ENCODE measurements around the gene ZNF354B.
"Not testable (repeated sequence)": the region's sequence is repeated elsewhere in the genome, so short reads cannot be mapped to it uniquely, and the experiment has no call there.

The ZNF354B gene

DNA sequence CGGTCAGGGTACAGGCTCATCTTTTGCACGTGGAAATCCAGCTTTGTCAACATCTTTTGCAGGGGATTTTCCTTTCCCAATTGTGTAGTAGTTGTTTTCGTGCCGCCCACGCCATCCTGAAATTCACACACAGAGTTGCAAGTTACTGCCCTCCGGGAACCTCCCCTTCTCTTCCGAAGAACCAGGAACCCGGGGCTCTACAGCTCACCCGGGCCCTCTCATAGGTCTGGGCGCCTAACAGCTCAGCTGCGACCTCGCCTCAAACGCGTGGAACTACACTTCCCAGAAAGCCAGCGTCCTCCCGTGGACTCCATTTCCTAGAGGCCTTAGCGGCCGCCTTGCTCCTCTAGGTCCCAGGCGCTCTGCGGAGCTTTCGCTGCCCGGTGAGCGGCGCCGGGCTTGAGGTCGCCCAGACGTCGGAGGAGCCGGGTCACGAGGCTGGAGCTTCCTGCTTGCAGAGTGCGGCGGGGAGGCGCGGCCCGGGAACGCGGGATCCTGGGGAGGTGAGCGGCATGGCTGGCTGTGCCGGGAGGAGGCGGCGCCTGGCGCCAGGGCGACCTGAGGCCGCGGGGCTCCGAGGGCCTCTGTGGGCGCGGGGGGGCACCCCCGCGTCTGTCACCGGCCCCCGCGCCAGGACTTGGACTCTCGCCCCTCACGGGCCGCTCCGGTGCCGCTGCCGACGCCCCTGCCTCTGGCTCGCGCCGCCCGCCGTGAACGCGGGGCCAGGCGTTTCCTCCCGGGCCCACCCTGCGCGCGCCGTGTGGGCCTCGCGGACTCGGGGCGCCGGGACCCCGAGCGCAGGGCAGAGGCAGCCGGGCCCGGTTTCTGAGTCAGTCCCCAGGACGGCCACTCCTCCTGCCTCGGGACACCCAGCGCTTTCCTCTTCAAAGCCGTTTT is at the start of gene ZNF354B:
ZNF354B (plus strand) TSS at position 329 of the 897 bp plus-strand sequence. CDS start 1,095 bp downstream, outside the sequence.
- DNase-seq (ENCODE audit: low read depth), result peak; percentile 83

DNA sequence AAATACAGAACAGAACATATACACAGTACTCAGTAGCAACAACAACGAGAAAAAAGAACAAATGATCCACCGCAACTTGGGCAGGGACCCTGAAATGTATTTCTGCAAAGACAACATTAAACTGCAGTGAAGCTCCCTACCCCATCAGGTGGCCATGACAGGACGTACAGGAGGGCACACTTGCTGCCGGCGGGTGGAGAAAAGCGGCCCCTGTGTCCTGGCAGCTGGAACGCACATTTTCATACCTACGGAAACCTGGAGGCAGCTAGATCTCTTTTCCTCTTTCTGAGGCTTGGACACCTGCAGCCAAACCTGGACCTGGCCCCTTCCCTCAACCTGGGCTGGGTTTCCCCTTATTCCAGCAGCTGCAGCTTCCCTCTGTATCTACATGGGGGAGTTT is 42.2 kb upstream of the ZNF354B start:
- DNase-seq (ENCODE audit: low read depth), result no peak

DNA sequence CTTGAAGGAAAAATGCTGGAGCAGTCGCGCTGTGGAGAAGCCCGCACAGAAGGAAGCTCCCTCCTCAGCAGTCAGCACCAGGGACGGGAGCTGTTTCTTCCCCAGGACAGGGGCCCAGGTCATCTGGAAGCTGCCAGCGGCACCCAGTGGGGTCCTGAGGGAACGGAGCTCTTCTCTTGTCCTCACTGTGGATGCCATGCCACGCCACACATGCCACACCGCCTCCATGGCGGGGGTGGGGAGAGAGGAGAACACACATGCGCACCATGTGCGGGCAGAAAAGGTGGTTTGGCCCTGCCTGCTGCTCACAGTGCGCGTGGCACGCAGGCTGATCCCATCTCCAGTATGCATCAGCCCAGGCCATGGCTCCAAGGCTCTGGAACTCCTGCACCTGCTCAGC is 41.7 kb upstream of the ZNF354B start:
- no peak for DNase-seq (ENCODE audit: low read depth)

DNA sequence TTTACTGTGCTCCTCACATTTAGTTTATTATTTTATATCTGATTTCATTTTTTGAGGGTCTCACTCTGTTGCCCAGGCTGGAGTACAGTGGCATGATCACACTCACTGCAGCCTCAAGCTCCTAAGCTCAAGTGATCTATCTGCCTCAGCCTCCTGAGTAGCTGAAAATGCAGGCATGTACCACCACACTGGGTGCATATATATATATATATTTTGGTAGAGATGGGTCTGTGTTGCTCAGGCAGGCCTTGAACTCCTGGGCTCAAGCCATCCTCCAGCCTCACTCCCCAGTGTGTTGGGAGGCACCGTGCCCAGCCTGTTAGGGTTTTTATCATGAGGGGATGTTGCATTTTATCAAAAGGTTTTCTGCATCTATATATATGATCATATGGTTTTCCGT is 39.8 kb upstream of the ZNF354B start:
- DNase-seq (ENCODE audit: low read depth), result no peak

DNA sequence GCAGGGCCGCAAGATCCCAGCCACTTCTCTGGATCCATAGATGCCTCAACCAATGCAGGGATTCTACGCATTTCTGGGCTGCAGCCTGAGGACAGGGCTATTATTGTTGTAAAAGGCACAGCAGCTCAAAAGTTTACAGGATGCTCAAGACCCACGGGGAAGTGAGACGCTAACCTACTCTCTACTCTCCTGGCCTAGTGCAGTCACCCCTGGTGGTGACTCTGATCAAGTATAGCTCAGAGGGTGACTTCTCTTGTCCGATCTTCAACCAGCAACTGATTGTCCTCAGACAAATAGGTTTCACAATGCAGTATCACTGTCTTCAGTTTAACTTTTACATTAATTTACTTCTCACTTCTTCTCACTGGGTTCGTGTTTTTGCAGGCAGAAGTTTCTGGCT is 34.3 kb upstream of the ZNF354B start:
- no peak for DNase-seq (ENCODE audit: low read depth)

GRCh38 chr5:178826216-178826615 is 33.5 kb upstream of the ZNF354B start:
- no peak for DNase-seq (ENCODE audit: low read depth)

GRCh38 chr5:178827636-178828035 is 32.1 kb upstream of the ZNF354B start:
- DNase-seq (ENCODE audit: low read depth), result no peak

DNA sequence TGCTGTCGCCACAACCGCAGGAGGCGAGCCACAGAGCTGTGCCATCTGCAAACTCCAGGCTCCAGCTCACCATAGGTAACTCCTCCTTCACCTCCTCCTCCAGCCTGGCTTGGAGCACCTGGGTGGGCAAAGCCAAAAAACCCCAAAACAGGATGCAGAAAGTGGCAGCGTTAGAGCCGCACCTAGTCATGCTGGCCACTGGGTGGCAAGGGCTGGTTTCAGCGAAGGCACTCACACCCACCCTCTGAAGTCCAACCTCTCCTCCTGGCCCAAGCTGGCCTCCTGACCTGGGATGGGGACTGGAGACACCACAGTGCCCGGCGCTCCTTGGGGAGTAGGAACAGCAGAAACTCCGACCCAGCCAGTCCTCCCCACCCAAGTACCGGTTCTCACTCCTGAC is 28.7 kb upstream of the ZNF354B start:
- DNase-seq (ENCODE audit: low read depth), result no peak

DNA sequence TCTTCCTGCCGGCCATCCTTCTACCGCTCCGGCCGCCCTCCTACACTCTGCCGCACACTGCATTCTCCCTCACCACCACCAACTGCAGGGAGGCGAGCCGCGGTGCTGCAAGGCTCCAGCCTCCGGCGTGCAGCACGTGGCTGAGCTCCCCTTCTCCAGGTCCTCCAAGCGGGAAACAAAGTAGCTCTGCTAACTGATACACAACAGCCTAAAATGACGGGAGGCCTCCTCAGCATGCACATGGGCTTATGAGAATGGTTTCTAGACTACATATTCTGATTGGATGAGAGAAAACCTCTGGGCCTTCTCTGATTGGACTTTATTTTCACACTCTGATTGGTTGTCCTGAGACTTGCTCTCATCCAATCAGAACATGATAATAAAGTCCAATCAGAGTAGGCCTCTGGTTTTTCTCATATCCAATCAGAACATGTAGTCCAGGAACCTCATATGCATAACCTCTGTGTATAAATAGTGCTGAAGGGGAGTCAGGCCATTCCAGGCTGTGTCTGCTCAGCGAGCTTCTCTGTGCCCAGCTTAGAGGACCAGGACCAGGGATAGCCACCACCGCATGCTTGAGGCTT is 27.0 kb upstream of the ZNF354B start:
- no peak for DNase-seq (ENCODE audit: low read depth)

GRCh38 chr5:178836628-178837027 is 23.1 kb upstream of the ZNF354B start:
- no peak for DNase-seq (ENCODE audit: low read depth)

GRCh38 chr5:178838695-178839318 is 20.9 kb upstream of the ZNF354B start:
- DNase-seq (ENCODE audit: low read depth), result not testable (repeated sequence)

- peak; percentile 6 for DNase-seq (ENCODE audit: low read depth)
These were observed 20.4 kb upstream of the ZNF354B start for GRCh38 chr5:178839319-178839704.

DNA sequence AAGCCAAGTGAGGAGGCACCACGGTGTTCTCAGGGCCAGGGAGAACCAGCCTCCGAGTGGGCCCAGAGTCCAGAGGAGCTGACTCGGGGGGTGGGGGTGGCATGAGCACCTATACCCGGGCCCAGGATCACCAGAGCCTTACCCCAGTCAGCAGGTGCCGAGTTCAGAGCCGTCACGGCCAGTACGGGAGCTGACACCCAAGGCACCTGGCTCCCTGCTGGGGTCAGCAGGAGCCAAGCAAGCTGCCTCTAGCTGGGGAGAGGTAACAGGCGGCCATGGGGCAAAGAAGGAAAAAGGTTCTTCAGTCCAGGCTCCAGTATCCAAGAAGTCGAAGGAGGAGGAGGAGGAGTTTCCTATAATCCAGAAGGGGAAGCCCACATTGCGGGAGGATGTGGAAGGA is 19.4 kb upstream of the ZNF354B start:
- not testable (repeated sequence) for DNase-seq (ENCODE audit: low read depth)

- no peak for DNase-seq (ENCODE audit: low read depth)
These were observed 10.4 kb upstream of the ZNF354B start for GRCh38 chr5:178849316-178849715.

DNA sequence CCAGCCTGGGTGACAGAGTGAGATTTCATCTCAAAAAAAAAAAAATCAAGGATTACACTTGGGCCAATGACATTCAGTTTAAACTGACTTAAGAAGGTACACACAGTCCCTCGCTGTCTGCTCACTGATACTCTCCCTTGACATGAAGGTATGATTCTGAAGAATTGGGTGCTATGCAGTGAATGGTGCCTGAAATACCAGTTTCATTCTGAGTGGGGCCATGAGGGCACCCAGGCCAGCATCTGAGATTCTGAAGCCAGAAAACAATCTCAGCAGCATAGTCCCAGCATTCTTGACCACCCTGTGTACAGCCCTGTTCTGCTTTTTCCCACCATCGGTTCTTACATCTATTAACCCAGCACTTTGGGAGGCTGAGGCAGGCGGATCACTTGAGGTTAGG is 7.8 kb upstream of the ZNF354B start:
- no peak for DNase-seq (ENCODE audit: low read depth)

DNA sequence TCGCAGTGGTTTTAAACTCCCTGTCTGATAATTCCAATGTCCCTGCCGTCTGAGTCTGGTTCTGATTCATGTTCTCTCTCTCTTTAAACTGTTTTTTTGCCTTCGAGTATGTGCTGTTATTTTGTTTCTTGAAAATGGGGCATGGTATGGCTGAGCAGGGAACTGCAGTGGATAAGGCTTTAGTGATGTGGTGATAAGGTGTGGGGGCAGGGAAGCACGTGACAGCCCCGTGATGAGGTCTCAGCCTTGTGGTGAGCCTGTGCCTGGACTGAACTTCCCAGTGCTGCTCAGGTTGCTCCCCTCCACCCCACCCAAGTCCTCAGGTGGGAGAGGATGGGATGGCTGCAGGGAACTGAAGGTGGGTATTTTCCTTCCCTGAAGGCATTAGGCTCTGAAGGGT is 5.5 kb upstream of the ZNF354B start:
- DNase-seq (ENCODE audit: low read depth), result no peak

- DNase-seq (ENCODE audit: low read depth), result not testable (repeated sequence)
These were observed 862 bp downstream of the ZNF354B start for GRCh38 chr5:178860615-178861014.

- no peak for DNase-seq (ENCODE audit: low read depth)
These were observed 1.9 kb downstream of the ZNF354B start for GRCh38 chr5:178861627-178862026.

GRCh38 chr5:178866946-178867345 is 7.2 kb downstream of the ZNF354B start:
- DNase-seq (ENCODE audit: low read depth), result no peak

- DNase-seq (ENCODE audit: low read depth), result no peak
These were observed 9.8 kb downstream of the ZNF354B start for GRCh38 chr5:178869577-178869976.

GRCh38 chr5:178870411-178870810 is 10.7 kb downstream of the ZNF354B start:
- DNase-seq (ENCODE audit: low read depth), result no peak

DNA sequence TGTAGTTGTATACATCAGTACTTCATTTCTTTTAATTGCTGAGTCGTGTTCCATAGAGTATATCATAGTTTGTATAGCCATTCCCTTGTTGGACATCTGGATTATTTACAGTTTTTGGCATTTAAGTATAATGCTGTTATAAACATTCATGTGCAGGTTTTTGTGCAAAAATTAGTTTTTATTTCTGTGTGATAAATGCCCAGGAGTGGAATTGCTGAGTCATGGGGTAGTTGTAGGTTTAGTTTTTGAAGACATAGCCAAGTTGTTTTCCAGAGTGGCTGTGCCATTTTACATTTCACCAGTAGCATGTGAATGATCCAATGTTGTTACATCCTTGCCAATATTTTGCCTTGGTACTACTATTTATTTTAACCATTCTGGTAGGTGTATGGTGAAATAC is 12.5 kb downstream of the ZNF354B start:
- no peak for DNase-seq (ENCODE audit: low read depth)

DNA sequence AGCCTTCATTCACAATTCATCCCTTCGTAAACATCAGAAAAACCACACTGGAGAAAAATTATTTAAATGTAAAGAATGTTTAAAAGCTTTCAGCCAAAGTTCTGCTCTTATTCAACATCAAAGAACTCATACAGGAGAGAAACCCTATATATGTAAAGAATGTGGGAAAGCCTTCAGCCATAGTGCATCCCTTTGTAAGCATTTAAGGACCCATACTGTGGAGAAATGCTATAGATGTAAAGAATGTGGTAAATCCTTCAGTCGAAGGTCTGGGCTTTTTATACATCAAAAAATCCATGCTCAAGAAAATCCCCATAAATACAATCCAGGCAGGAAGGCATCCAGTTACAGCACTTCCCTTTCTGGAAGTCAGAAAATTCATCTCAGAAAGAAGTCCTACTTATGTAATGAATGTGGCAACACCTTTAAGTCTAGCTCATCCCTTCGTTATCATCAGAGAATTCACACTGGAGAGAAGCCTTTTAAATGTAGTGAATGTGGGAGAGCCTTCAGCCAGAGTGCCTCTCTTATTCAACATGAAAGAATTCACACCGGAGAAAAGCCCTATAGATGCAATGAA is 23.5 kb downstream of the ZNF354B start:
- not testable (repeated sequence) for DNase-seq (ENCODE audit: low read depth)

Measured in GM04504 (cell line).